ENCODE results near the gene EWSR1.

EWSR1 gene

DNA sequence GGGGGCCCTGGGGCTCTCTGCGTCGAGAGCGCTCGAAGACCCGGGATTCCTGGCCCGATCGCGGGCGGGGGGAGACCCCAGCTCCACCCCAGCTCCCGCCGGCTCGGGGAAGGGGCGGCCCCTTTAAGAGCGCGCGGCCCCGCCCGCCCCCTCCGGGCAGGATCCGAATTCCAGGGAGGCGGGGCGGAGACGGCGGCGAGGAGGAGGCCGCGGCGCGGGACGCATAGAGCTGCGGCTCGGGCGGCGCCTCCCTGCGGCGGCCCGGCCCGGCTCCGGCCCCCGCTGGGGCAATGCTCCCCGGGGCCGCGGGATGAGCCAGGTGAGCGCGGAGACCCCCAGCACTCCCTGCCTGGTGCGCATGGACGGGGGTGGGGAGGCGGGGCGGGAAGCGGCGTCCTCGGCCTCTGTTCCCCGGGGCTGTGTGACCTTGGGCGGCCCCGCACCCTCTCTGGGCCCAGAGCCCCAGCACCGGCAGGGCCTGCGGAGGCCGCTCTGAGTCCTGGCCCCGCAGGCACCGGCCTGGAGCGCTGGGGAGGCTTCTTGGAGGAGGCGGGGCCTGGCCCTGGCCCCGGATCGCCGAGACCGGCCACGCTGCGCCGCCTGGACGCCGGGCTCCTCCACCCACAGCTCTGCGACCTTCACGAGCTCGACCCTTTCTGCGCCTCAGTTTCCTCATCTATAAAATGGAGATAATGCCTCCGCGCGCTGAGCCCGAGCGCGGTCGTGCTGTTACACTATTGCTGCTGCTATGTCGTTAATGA, 38.9 kb downstream of the EWSR1 start:
- DNase-seq, result peak; percentile 60

DNA sequence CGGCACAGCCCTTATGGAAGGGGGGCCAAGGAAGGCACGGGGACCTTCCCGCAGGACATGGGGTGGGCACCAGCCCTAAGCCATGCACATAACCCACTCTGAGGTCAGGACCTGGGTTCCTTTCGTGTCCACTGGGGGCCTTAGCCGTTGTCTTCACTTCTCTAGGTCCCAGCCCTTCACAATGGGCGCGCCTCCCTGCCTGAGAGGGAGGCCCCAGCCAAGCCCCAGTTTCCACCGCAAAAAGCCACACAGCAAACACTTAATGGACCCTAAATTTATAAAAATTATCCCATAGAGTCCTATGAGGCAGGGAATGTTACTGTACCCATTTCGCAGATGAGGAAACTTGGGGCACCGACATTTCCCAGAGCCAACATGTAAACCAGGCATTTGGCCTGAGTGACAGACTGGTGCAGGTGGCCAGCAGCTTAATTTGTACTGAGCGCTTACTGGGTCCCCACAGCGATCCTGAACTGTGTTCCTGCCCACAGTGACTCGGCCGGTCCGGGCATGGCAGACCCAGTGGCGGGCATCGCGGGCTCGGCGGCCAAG, 39.6 kb downstream of the EWSR1 start:
- DNase-seq, result no peak

DNA sequence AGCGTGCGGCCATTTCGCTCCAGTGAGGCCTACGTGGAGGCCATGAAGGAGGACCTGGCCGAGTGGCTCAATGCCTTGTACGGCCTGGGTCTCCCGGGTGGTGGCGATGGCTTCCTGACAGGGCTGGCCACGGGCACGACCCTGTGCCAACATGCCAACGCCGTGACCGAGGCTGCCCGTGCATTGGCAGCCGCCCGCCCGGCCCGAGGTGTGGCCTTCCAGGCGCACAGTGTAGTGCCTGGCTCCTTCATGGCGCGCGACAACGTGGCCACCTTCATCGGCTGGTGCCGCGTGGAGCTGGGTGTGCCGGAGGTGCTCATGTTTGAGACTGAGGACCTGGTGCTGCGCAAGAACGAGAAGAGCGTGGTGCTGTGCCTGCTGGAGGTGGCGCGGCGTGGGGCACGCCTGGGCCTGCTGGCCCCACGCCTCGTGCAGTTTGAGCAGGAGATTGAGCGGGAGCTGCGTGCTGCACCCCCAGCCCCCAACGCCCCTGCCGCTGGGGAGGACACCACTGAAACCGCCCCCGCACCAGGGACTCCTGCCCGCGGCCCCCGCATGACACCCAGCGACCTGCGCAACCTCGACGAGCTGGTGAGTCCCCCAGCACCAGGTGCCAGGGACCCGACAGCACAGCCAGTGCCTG, 40.2 kb downstream of the EWSR1 start:
- DNase-seq, result no peak

DNA sequence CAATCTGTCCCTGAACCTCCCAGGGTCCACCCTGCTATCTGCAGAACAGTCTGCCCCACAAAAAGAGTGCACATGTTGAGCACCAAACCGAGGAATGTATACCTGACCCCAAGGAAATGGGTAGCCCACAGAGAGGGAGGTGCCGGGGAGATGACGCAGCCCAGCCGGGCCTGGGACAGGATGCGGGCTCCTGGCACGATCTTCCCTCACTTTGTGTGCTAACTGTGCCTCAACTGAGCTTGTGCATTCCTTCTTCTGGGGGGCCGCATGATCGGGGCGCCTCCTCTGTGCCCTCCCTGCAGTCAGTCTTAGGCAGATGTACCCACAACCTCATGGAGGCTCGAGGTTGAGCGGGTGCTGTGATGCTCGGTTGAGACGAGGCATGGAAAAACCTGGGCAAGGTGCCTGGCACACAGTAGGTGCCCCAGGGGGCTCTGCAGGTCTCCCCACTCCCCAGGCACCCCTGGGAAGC, 40.8 kb downstream of the EWSR1 start:
- DNase-seq, result peak; percentile 22

DNA sequence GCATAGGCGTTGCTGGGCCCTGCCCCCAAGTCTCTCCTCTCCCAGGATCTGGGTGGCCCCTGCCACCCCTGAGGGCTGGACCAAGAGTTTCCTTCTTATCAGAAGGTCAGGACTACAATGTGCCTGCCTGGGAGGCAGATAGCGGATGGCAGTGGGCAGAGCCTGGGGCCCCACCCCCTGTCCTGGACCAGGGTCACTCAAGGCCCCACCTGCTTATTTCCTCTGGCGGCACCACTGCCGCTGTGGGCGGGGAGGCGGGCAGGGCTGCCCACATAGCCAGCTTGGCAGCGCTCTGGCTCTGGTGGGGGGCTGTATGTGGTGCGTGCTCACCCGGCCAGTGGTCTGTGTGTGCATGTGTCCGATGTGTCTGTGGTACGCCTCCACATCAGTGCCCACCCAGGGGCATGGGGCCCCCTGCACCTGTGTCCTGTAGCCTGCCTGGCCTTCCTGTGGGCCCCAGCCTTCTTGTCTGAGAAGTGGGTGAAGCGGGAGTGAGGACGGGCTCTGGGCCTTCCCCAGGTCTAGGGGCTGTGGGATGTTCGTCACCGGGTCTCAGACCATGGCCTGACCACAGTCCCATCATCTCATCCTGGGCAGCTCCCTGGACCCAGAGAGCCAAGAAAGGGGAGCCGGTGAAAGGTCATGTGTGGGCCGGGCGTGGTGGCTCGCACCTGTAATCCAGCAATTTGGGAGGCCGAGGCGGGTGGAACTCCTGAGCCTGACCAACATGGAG, 41.4 kb downstream of the EWSR1 start:
- no peak for DNase-seq

DNA sequence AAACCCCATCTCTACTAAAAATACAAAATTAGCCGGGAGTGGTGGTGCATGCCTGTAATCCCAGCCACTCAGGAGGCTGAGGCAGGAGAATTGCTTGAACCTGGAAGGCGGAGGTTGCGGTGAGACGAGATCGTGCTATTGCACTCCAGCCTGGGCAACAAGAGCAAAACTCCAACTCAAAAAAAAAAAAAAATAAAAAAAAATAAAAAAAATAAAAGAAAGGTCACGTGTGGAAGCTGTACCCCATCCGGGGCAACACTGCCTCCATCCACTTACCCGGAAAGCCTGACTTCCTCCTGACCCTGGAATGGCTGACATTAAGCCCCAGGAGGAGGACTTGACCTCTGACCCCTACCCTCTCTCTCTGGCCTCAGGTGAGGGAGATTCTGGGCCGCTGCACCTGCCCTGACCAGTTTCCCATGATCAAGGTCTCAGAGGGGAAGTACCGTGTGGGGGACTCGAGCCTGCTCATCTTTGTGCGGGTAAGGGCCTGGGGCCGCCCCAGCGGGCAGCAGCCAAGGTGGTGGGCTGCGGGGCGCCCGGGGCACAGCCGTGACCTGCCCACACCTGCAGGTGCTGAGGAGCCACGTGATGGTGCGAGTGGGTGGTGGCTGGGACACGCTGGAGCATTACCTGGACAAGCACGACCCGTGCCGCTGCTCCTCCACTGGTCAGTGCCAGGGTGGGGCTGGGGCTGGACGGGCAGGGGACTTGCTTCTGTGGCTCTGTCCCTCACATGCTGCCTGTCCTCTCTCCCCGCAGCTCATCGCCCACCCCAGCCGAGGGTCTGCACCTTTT, 42.2 kb downstream of the EWSR1 start:
- DNase-seq, result no peak

DNA sequence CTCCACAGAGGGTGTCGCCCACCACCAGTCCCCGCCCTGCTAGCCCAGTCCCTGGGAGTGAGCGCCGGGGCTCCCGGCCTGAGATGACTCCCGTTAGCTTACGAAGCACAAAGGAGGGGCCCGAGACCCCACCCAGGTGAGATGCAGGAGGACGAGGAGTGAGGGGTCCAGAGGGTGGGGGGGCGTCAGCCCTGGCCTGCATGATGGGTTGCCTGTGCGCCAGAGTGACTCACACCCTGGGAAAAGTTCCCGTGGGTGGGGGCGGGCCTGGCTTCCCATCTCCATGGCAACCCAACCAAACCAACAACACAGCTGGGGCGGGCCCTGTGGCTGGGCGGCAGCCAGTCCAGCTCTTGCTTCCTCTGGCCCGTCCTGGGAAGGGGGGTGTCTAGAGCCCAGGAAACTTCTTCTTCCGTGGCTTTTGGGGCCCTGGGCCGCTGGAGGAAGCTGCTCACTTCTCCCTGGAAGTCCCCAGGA, 42.8 kb downstream of the EWSR1 start:
- DNase-seq, result peak; percentile 93

DNA sequence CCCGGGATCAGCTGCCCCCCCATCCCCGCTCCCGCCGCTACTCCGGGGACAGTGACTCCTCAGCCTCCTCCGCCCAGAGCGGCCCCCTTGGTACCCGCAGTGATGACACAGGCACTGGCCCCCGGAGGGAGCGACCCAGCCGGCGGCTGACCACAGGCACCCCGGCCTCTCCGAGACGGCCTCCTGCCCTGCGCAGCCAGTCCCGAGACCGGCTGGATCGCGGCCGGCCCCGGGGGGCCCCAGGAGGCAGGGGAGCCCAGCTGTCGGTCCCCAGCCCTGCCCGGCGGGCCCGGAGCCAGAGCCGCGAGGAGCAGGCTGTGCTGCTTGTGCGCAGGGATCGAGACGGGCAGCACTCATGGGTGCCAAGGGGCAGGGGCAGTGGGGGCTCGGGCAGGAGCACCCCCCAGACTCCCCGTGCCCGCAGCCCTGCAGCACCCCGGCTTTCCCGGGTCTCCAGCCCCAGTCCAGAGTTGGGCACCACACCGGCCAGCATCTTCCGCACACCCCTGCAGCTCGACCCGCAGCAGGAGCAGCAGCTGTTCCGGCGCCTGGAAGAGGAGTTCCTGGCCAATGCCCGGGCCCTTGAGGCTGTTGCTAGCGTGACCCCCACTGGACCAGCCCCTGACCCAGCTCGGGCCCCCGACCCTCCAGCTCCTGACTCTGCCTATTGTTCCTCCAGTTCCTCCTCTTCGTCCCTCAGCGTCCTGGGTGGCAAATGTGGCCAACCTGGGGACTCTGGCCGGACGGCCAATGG, 43.6 kb downstream of the EWSR1 start:
- no peak for DNase-seq

DNA sequence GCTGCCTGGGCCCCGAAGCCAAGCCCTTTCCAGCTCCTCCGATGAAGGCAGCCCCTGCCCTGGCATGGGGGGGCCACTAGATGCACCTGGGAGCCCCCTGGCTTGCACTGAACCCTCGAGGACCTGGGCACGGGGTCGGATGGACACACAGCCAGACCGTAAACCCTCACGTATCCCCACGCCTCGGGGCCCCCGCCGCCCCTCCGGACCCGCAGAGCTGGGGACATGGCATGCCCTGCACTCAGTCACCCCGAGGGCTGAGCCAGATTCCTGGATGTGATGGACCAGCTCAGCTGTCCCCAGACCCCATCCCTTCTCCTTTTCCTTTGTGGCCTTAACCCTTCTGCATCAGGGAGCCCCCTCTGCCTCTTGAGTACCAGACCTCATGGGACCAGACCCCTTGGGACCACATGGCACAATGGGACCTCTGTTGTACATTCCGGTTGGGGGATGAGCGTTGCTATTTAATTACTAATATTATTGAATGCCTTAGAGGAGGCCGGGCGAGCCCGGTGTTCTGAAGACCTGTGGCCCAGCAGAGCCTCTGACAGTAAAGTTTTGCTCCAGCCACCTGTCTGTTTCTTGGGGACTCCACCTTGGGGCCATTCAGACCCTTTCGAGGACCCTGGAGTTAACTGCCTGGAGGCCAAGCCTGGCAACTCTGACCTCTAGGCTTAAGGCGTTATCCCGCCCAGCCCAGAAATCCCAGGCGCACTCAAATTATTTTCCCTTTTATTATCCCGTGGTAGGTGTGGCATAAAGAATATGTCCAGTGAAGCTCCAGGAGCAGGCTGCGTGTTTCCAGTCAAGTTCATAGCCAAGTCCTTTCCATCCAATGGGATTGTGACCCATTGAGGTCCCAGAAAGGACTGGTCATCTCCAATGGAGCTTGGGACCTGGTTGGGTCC, 44.4 kb downstream of the EWSR1 start:
- DNase-seq, result no peak

DNA sequence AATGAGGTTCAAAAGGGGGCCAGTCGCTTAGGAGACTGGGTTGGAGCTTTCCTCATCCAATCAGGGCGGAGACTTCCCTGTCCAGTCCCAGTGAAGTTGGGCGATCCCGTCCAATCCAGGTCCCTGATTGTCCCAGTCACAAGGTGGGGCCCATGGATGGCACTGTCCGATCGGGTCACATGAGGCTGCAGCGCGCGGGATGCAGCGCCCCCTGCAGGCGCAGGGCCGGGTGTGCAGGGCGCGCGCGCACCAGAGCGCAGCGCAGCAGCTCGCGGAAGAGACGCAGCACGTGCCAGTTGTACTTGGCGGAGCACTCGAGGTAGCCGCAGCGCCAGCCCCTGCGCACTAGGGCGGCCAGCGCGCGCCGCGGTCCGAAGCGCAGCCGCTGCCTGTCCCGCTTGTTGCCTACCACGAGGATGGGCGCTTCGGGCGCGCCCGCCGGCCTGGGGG, 45.1 kb downstream of the EWSR1 start:
- no peak for DNase-seq

DNA sequence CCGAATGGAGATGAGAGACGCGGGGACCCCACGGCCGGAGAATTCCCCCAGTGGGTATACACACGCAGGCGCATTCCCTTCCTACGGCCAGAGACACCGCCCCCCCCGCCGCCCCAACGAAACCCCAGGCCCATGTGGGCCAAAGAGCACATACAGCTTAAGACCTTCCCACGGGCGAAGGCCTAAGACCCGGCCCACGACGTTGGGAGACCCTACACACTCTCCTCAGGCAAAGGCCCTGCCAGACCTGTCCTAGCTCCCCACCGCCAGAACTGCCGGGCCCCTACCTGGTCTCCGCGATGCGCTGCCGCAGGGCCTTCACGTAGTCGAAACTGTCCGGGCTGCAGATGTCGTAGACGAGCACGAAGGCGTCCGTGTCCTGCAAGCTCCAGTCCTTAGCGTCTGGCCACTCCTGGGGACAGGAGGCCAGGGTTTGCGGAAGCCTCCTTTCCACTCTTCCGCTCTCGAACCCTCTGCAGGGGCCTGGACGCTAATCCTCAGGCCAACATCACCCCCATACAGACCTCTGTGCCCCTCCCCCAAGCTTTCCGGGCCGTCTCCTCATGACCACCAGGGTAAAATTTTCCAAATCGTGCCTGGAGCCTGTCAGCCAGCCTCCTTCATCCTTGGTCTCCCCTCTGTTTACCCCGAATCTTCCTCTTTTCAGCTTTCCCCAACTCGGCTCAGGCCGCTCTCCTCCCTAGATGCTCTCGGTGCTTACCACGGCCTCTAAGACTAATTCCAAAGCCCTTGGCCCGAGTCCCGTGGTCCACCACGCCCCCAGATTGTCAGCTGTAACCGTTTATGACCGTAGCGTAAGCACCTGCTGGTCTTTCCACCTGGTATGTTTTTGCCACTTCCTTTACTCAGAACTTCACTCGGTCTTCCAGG, 45.8 kb downstream of the EWSR1 start:
- DNase-seq, result no peak

DNA sequence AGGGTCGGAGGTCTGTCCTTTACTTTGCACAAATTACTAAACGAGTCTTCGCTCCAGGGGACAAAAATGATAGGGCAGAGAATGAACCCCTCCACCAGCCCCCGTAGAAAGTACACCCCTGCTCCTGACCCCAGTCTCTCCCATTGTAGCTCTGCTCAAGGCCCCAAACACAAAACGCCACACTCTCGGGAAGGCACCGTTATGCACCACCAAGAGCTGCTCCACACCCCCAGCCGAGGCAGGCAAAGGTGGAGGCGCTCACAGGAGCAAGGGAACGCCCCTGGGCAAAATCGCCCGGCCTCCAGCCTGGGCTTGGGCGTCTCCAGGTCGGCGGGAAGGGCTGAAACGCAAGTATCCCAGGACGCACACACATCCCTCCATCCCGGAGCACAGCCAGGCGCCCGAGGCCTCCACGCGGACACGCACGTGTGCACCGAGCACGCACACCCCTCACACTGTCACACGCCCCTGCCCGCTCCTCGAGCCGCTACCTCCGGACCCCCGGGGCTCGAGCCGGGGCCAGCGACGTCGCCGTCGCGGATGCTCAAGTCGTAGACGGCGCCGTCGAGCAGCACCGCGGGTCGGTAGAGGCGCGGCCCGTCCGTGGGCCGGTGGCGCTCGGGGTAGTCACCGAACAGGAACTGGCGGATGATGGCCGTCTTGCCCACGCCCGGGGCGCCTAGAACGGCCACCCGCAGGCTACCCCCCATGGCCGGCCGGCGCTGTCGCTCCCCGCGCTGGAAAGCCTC, 46.6 kb downstream of the EWSR1 start:
- no peak for DNase-seq

DNA sequence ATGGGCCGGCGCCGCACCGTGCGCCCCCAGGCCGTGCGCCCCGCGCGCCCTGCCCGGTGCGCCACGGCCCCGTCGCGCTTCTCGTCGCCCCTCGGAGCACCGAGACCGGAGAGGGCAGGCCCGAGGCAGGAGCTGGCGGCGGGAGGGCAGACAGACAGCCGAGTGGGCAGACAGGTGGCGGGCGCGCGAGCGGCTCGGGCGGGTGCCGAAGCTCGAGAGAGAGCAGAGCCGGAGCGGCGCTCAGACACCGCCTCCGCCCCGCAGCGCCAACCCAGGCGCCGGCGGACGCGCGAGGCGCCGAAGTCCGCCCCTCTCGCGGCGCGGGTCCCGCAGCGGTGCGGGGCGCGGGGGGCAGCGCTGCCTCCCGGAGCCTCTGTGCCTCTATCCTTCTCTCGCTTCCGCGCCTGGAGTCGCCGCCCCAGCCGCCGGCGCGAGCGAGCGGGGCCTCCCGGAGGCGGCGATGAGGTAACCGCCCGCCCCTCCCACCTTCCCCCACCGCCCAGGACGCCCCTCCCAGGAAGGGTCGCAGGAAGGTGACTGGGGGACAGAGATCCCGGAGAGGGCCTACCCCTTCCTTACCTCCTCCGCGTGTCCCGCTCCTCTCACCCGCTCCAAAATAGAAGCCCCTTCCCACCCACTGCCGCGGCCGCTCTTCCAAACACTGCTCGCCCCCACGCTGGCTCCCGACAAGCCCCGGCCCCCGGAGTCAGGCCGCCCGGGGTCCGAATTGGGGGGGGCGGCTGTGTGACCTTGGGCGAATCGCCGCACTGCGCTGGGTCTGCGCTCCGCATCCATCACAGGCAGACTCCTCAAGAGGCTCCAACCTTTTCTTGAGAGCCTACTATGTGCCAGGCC, 47.4 kb downstream of the EWSR1 start, which contains the start of gene RASL10A:
RASL10A (minus strand) TSS at position 412 of the 855 bp plus-strand sequence. CDS start 451 bp downstream, outside the sequence.
- no peak for DNase-seq

DNA sequence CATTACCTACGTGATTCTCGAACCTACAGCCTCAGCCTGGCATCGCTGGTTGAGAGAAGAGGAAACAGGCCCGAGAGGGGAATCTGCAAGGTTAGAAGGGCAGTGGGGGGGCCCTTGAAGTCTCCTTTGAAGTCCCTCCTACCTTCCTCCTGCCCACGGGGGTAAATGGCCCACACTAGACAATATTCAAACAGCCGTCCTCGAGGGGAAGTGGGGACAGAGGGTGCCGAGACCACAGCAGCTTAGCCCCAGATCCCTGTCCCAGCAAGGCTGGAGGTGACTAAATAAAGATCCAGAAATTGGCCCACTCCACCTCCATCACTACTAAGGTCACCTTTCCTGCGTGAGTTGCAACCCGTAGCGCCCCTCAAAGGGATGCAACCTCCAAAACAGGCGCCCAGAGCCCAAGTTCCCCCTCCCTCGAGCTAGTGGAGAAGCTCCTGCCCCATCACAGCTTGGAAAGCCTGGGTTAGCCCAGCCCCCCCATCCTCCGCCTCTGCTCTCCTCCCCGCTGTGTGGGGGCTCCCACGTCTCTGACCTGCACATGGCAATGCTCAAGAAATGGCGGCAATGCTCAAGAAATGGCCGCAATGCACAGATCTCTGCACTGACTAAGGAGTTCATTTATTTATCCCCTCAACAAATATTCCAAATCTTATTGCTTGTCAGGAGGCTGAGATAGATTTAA, 48.2 kb downstream of the EWSR1 start:
- no peak for DNase-seq

DNA sequence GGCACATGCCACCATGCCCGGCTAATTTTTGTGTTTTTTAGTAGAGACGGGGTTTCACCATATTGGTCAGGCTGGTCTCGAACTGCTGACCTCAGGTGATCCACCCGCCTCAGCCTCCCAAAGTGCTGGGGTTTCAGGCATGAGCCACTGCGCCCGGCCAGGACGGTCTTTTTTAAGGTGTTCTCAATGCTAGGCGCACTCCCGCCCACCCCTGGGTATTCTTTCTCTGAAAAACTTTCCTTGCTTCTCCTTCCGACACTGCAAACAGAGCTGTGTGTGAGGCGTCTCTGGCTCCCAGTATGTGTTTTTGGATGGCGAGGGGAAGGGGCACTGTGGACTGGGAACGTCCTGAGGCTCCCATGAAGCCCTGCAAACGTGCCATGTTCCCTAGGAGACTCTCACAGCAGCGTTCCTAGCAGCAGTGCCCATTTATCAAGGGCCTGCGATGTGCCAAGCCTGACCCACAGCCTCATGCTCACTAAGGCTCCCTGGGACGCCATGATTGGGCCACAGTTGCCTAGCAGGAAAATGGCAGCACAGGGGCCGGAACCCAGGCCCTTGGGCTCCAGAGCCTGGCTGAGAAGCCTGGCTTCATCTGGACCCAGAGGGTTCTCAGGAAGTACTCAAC, 49.9 kb downstream of the EWSR1 start:
- no peak for DNase-seq

DNA sequence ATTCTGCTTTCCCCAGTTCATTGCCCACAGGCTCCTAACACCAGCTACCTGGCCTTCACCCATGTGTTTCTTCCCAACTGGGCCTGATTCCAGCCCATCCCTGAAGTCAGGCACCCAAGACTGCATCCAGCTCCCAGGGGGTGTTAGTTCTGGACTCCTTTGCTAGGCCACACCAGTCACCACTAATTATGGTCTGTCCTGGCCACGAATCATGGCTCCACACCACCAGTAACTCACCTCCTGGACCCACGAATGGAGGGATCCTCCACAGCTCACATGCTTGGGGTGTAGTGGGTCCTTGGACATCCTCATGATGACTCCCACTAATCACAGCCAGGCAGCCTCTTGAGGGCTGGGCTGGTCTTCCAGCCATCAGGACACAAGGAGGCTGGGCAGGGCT, 51.0 kb downstream of the EWSR1 start:
- DNase-seq, result no peak
